Neuronal stem cell (in vitro differentiated cells): Measurements from ENCODE around the gene CHD6.

ENCODE experiments used
- DNase-seq: peaks from one replicate; pipeline ENCODE4 v3.0.0-alpha.2; 2013; ENCODE audit warnings: low spot score
- H2AFZ ChIP-seq: one replicate; pipeline ENCODE4 v1.6.1; 2013; ENCODE audit warnings: mild to moderate bottlenecking, low read length, inconsistent platforms
- H2AK5ac ChIP-seq: 2 replicates; pipeline ENCODE4 v1.6.1; 2013; ENCODE audit warnings: low read depth, mild to moderate bottlenecking, inconsistent platforms, low read length, moderate library complexity, mixed read lengths
- H2BK120ac ChIP-seq: 2 replicates; pipeline ENCODE4 v1.6.1; 2013; ENCODE audit warnings: low read depth, mild to moderate bottlenecking, inconsistent platforms, low read length, moderate library complexity, mixed read lengths
- H2BK12ac ChIP-seq: one replicate; pipeline ENCODE4 v1.6.1; 2013; ENCODE audit warnings: low read length, inconsistent platforms
- H2BK15ac ChIP-seq: 2 replicates; pipeline ENCODE4 v1.6.1; 2013; ENCODE audit warnings: mild to moderate bottlenecking, low read length, inconsistent platforms, mixed read lengths
- H2BK5ac ChIP-seq: one replicate; pipeline ENCODE4 v1.6.1; 2013; ENCODE audit warnings: inconsistent platforms, mild to moderate bottlenecking, low read length, moderate library complexity
- H3K14ac ChIP-seq: one replicate; pipeline ENCODE4 v1.6.1; 2013; ENCODE audit warnings: low read length, inconsistent platforms
- H3K18ac ChIP-seq: 2 replicates; pipeline ENCODE4 v1.6.1; 2013; ENCODE audit warnings: low read length, inconsistent platforms
- H3K23ac ChIP-seq: 2 replicates; pipeline ENCODE4 v1.6.1; 2013; ENCODE audit warnings: low read depth, mild to moderate bottlenecking, mixed read lengths, low read length, inconsistent platforms; ENCODE audit not compliant: poor library complexity
- H3K27ac ChIP-seq: replicated peaks from 3 replicates; pipeline ENCODE4 v1.5.1; 2013; ENCODE audit warnings: low read length, inconsistent platforms
- H3K27me3 ChIP-seq, 3 experiments: 2 replicates each; pipeline ENCODE4 v1.6.1; 2013; ENCODE audit warnings: low read length in 3 of 3, mild to moderate bottlenecking in 2 of 3, inconsistent platforms in 1 of 3, low read depth in 1 of 3, mixed read lengths in 1 of 3, moderate library complexity in 1 of 3; ENCODE audit not compliant: control insufficient read depth in 3 of 3, insufficient read depth in 3 of 3
- H3K36me3 ChIP-seq, 2 donors: replicated peaks in 1 of 2; 2 replicates each; pipeline ENCODE4 v1.6.1; 2013; ENCODE audit warnings: low read length in 2 of 2; ENCODE audit not compliant: control insufficient read depth in 2 of 2, insufficient read depth in 2 of 2
- H3K4ac ChIP-seq: 2 replicates; pipeline ENCODE4 v1.6.1; 2013; ENCODE audit warnings: inconsistent platforms, mild to moderate bottlenecking, low read length, moderate library complexity
- H3K4me1 ChIP-seq, 2 donors: 1 replicate in 1 of 2; 2 replicates in 1 of 2; pipeline ENCODE4 v1.6.1; 2013; ENCODE audit warnings: low read length in 2 of 2, low read depth in 1 of 2; ENCODE audit not compliant: control insufficient read depth in 2 of 2, insufficient read depth in 1 of 2
- H3K4me2 ChIP-seq: one replicate; pipeline ENCODE4 v1.6.1; 2013; ENCODE audit warnings: mild to moderate bottlenecking, low read length, inconsistent platforms; ENCODE audit not compliant: insufficient read depth, poor library complexity, severe bottlenecking
- H3K4me3 ChIP-seq, 2 donors: 2 replicates each; pipeline ENCODE4 v1.5.1; 2013; ENCODE audit warnings: low read length in 2 of 2, mild to moderate bottlenecking in 2 of 2, inconsistent platforms in 1 of 2, moderate library complexity in 1 of 2
- H3K79me1 ChIP-seq: one replicate; pipeline ENCODE4 v1.6.1; 2013; ENCODE audit warnings: low read depth, mild to moderate bottlenecking, inconsistent platforms, low read length, moderate library complexity
- H3K9ac ChIP-seq: one replicate; pipeline ENCODE4 v1.6.1; 2013; ENCODE audit warnings: mild to moderate bottlenecking, low read depth, low read length, inconsistent platforms; ENCODE audit not compliant: poor library complexity
- H3K9me3 ChIP-seq, 2 donors: replicated peaks in 1 of 2; 2 replicates each; pipeline versions ENCODE3 to v1.6.1; 2013; ENCODE audit warnings: low read length in 2 of 2, mild to moderate bottlenecking in 2 of 2, inconsistent platforms in 1 of 2, low read depth in 1 of 2, mixed read lengths in 1 of 2, moderate library complexity in 1 of 2; ENCODE audit not compliant: control insufficient read depth in 2 of 2, insufficient read depth in 1 of 2
- H4K8ac ChIP-seq: one replicate; pipeline ENCODE4 v1.6.1; 2013; ENCODE audit warnings: low read depth, mild to moderate bottlenecking, inconsistent platforms, low read length, moderate library complexity
- H4K91ac ChIP-seq: one replicate; pipeline ENCODE4 v1.6.1; 2013; ENCODE audit warnings: low read length, low read depth, mild to moderate bottlenecking, inconsistent platforms; ENCODE audit not compliant: poor library complexity
- WGBS, 2 donors: extraction: QIAGEN DNeasy Blood & Tissue Kit; methylation state at CpG; one replicate each; pipeline ENCODE4 v1.1.7; 2013; ENCODE audit warnings: missing lambda C conversion rate in 2 of 2, mixed read lengths in 1 of 2; ENCODE audit not compliant: insufficient read length in 2 of 2, insufficient replicate concordance in 1 of 2; ENCODE audit errors: extremely low coverage in 2 of 2; 5-methylcytosine and 5-hydroxymethylcytosine counted together

CHD6 gene

DNA sequence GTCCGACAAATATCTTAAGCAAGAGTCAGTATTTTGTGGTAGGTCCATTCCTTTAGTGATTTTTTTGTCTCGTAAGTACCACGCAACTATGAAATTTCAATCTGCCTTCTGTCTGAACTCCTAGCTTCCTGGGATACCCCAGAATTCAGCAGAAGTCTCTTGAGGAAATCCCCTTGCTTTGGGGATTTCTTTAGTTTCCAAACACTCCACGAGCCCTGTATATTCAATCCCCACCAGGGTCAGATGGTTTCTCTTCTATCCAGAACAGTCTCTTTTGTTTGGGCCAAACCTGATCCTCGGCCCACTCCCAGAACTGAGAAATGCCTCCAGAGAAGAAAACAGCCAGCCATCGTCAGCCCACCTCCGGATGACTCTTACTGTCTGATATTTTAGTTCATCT is 113.0 kb downstream of the CHD6 start:
- H3K27me3 ChIP-seq, result no peaks in the 10 kb centered on the region
- H3K18ac ChIP-seq, result no peak overlapping the region
- H3K9me3 ChIP-seq, result peaks cover 3 to 11% of the 10 kb centered on the region in 2 donors
- no peak overlapping the region for H4K91ac ChIP-seq
- H2BK15ac ChIP-seq, result no peak overlapping the region
- peaks cover 0 to 35% of the 10 kb centered on the region in 2 donors for H3K36me3 ChIP-seq
- no peak overlapping the region for H3K4me2 ChIP-seq
- peaks cover 2% of the 10 kb centered on the region for H3K79me1 ChIP-seq
- DNase-seq, result no peak
- peaks cover 0 to 2% of the 10 kb centered on the region in 2 donors for H3K4me1 ChIP-seq
- H2AFZ ChIP-seq, result no peak overlapping the region
- no peak overlapping the region for H2AK5ac ChIP-seq
- WGBS, 2 donors, result no CpG with 5 or more reads among the region's 7 CpGs
- no peak overlapping the region for H3K14ac ChIP-seq
- no peak overlapping the region for H4K8ac ChIP-seq
- no peak overlapping the region for H2BK12ac ChIP-seq
- H3K4ac ChIP-seq, result no peak overlapping the region
- H2BK120ac ChIP-seq, result no peak overlapping the region
- H2BK5ac ChIP-seq, result no peak overlapping the region
- no peak overlapping the region for H3K9ac ChIP-seq
- no peak overlapping the region for H3K23ac ChIP-seq
- no peak overlapping the region for H3K4me3 ChIP-seq
- no peak overlapping the region for H3K27ac ChIP-seq

DNA sequence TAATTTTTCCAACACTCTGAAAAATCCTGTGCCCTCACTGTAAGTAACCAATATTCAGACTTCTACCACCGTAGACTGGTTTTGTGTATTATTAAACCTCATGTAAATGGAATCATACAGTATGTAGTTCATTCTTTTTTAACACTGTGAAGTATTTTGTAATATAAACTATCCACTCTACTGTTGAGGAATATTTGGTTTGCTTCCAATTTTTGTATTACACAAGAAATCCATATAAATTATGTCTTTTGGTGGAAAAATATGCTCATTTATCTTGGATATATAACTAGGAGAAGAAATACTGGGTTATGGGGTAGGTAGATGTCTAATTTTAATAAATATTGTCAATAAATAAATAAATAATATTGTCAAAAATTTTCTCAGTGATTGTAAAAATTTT is 116.8 kb downstream of the CHD6 start:
- no CpG with 5 or more reads among the region's 1 CpG for WGBS, 2 donors
- Histone ChIP-seq H4K8ac (no peak overlapping the region), H3K36me3 (peaks cover 2 to 35% of the 10 kb centered on the region in 2 donors), H2BK120ac (no peak overlapping the region), H3K27me3 (no peaks in the 10 kb centered on the region), H3K4me2 (no peak overlapping the region), H2BK15ac (no peak overlapping the region), H2BK12ac (no peak overlapping the region), H3K14ac (no peak overlapping the region), H3K79me1 (no peaks in the 10 kb centered on the region), H4K91ac (no peak overlapping the region), H3K18ac (no peak overlapping the region), H2BK5ac (no peak overlapping the region), H3K9me3 (peaks cover 3 to 11% of the 10 kb centered on the region in 2 donors), H3K4ac (no peak overlapping the region), H3K27ac (no peak overlapping the region), H3K9ac (no peak overlapping the region), H3K23ac (no peak overlapping the region), H2AK5ac (no peak overlapping the region), H3K4me3 (no peak overlapping the region), H2AFZ (no peak overlapping the region), H3K4me1 (peaks cover 0 to 9% of the 10 kb centered on the region in 2 donors)
- no peak for DNase-seq

DNA sequence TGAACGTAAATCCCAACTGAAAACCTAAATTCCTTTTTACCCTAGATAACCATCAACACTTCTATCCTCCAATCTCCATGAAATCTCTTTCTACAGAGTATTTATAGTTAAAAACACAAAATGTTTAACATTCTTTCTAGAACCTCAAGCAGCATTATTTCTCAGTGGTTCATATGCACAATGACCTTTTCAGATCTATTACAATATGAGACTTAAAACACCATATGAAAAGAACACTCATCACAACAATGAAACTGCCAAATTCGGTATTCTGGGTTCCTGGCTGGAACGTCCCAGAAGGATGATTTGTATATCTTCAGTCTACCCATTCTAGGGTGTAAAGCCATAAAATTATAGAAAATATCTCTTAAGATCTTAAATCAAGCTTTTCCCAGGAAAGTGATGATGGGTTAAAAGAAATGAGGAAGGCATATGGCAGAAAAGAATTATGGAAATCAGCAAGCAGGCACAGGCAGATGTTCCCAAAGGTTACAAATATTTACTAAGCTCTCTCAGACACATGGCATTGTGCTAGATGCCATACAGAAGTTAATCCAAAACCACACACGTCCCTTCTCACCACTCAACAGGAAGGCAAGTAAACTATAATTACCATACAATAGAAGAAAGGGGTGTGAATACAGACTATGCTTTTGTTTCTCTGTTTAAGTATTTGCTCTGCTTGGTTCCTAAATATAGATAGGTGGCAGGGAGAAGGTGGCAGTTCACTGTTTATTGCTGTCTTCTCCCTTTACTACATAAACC is 118.0 kb downstream of the CHD6 start:
- Histone ChIP-seq H2BK12ac (no peak overlapping the region), H3K4ac (no peak overlapping the region), H3K27ac (no peak overlapping the region), H3K14ac (no peak overlapping the region), H3K36me3 (peaks cover 2 to 43% of the 10 kb centered on the region in 2 donors), H3K23ac (no peak overlapping the region), H3K79me1 (no peaks in the 10 kb centered on the region), H2BK5ac (no peak overlapping the region), H2BK15ac (no peak overlapping the region), H3K18ac (no peak overlapping the region), H3K4me1 (peaks cover 0 to 9% of the 10 kb centered on the region in 2 donors), H4K91ac (no peak overlapping the region), H3K4me2 (no peak overlapping the region), H3K4me3 (no peak overlapping the region), H3K9ac (no peak overlapping the region), H2AK5ac (no peak overlapping the region), H2BK120ac (no peak overlapping the region), H3K27me3 (no peaks in the 10 kb centered on the region), H2AFZ (no peak overlapping the region), H4K8ac (no peak overlapping the region), H3K9me3 (peaks cover 3 to 9% of the 10 kb centered on the region in 2 donors)
- WGBS, 2 donors, result no CpG with 5 or more reads among the region's 4 CpGs
- DNase-seq, result no peak

DNA sequence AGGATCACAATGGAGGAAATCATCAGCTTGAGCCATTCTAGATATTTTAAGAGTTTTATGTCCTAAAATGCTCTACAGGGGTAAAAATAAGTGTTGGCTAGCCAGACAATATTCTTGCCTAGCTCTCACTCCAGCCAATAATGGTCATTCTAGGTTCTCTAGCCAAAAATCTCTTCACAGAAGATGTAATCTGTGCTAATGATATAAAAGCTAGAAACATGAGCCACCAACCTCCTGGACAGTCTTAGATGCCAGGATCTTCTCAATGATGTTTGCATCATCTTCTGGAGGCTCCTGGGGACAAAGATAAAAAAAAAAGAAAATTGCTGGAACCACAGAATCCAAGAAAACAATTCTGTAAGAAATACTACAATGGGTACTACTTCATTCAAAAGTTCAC is 119.1 kb downstream of the CHD6 start:
- Histone ChIP-seq H2AK5ac (no peak overlapping the region), H2BK5ac (no peak overlapping the region), H3K9ac (no peak overlapping the region), H3K9me3 (peaks cover 0 to 2% of the 10 kb centered on the region in 2 donors), H3K4me2 (no peak overlapping the region), H3K4ac (no peak overlapping the region), H3K4me3 (no peak overlapping the region), H3K36me3 (peaks cover 2 to 46% of the 10 kb centered on the region in 2 donors), H4K8ac (no peak overlapping the region), H2BK120ac (no peak overlapping the region), H4K91ac (no peak overlapping the region), H3K23ac (no peak overlapping the region), H2BK12ac (no peak overlapping the region), H3K18ac (no peak overlapping the region), H3K4me1 (peaks cover 0 to 9% of the 10 kb centered on the region in 2 donors), H2BK15ac (no peak overlapping the region), H2AFZ (no peak overlapping the region), H3K27ac (no peak overlapping the region), H3K14ac (no peak overlapping the region), H3K27me3 (no peaks in the 10 kb centered on the region), H3K79me1 (no peaks in the 10 kb centered on the region)
- no peak for DNase-seq
